ENCODE data around the gene TMEM181. TPM values are rescaled to one million over a fixed set of nuclear protein-coding genes. Genes with fewer than 3 reads are reported as not detected.
A peak's percentile ranks its signal among the peaks of the same experiment; 100 is the strongest.

TMEM181 gene
- total and polyA plus RNA-seq, 2 of the 13 experiments (the other 11 are each of a cell fraction or from before 2014, with no cell fraction given), result 59.1 to 108 TPM

DNA sequence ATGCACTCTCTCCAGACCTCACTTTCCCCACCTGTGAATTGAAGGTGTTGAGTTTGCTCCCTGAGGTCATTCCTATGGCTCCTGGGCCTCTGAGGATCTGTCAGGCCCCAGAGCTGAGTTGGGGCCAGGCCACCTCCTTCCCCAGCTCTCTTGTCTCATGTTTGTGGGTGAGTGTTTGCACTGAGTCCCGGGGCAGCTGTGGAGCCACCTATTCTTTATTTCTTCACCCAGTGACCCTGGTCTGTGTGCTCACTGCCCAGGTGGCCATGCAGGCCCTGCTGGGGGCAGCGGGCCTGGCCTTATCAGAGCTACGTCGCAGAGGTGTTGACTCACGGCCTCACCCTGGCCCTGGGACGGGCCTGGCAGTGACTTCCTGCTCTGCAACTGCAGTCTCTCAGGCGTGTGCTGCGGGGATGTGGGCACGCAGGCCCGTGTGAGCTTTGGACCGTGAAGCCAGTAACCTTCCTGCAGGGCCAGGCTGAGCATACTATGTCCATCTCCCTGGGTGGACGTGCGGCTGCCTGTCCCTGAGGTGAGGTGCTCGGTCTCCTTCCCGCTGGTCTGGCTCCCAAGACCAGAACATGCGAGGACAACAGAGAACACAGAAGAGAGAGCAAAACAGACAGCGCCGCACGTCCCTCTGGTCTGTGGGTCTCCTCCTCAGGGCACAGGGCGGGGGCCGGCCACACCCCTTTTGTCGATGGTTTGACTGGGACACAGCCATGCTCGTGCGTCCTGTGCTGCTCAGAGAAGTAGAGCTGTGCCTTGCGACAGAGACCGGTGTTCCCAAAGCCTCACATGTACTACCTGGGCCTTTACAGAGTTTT, 12.1 kb downstream of the TMEM181 start (continued):
- TF ChIP-seq FOXA3 (CRISPR knock-in tag; IDR thresholded peaks at IDR 0.05), result peak; percentile 98
- TF ChIP-seq GMEB2 (CRISPR knock-in tag; IDR thresholded peaks at IDR 0.05; ENCODE audit: low read depth), result peak; percentile 60
- TF ChIP-seq, protein P1, sequence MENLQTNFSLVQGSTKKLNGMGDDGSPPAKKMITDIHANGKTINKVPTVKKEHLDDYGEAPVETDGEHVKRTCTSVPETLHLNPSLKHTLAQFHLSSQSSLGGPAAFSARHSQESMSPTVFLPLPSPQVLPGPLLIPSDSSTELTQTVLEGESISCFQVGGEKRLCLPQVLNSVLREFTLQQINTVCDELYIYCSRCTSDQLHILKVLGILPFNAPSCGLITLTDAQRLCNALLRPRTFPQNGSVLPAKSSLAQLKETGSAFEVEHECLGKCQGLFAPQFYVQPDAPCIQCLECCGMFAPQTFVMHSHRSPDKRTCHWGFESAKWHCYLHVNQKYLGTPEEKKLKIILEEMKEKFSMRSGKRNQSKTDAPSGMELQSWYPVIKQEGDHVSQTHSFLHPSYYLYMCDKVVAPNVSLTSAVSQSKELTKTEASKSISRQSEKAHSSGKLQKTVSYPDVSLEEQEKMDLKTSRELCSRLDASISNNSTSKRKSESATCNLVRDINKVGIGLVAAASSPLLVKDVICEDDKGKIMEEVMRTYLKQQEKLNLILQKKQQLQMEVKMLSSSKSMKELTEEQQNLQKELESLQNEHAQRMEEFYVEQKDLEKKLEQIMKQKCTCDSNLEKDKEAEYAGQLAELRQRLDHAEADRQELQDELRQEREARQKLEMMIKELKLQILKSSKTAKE (CRISPR knock-in tag; IDR thresholded peaks at IDR 0.05; ENCODE audit: borderline replicate concordance), result peak; percentile 97
- TF ChIP-seq ZNF768 (CRISPR knock-in tag; IDR thresholded peaks at IDR 0.05), result peak; percentile 84
- peak; percentile 90; the same call in 1 of the 2 replicates for TF ChIP-seq SSRP1 (CRISPR knock-in tag; IDR thresholded peaks at IDR 0.05)
- peak; percentile 93; the same call in 1 of the 2 replicates for TF ChIP-seq ZNF558 (CRISPR knock-in tag; IDR thresholded peaks at IDR 0.05; ENCODE audit: borderline replicate concordance)
- TF ChIP-seq TEAD3 (CRISPR knock-in tag; optimal IDR thresholded peaks at IDR 0.05; ENCODE audit: borderline replicate concordance), result peak; percentile 91
- TF ChIP-seq MIXL1 (CRISPR knock-in tag; IDR thresholded peaks at IDR 0.05), result peak; percentile 96
- TF ChIP-seq ATF1 (CRISPR knock-in tag; IDR thresholded peaks at IDR 0.05), result peak; percentile 70; the same call in 1 of the 2 replicates
- TF ChIP-seq REXO4 (CRISPR knock-in tag; IDR thresholded peaks at IDR 0.05; ENCODE audit: borderline replicate concordance), result no peak
- peak; percentile 100 for TF ChIP-seq HNRNPL (IDR thresholded peaks at IDR 0.05; ENCODE audit: low read depth, low read length)
- TF ChIP-seq FOSL1 (CRISPR knock-in tag; IDR thresholded peaks at IDR 0.05; ENCODE audit: borderline replicate concordance), result peak; percentile 75
- TF ChIP-seq NPAS2 (CRISPR knock-in tag; IDR thresholded peaks at IDR 0.05; ENCODE audit: borderline replicate concordance), result no peak
- TF ChIP-seq HMG20A (CRISPR knock-in tag; IDR thresholded peaks at IDR 0.05; ENCODE audit: borderline replicate concordance), result peak; percentile 89; the same call in 1 of the 2 replicates
- TF ChIP-seq ZNF75D (CRISPR knock-in tag; IDR thresholded peaks at IDR 0.05; ENCODE audit: borderline replicate concordance), result no peak
- TF ChIP-seq ZNF282 (IDR thresholded peaks at IDR 0.05; ENCODE audit: partially characterized antibody), result no peak
- TF ChIP-seq ZNF253 (CRISPR knock-in tag; IDR thresholded peaks at IDR 0.05; ENCODE audit: borderline replicate concordance), result 0 out of 2 replicates have a peak, but pooled peaks have one; percentile 37
- TF ChIP-seq, protein P2, sequence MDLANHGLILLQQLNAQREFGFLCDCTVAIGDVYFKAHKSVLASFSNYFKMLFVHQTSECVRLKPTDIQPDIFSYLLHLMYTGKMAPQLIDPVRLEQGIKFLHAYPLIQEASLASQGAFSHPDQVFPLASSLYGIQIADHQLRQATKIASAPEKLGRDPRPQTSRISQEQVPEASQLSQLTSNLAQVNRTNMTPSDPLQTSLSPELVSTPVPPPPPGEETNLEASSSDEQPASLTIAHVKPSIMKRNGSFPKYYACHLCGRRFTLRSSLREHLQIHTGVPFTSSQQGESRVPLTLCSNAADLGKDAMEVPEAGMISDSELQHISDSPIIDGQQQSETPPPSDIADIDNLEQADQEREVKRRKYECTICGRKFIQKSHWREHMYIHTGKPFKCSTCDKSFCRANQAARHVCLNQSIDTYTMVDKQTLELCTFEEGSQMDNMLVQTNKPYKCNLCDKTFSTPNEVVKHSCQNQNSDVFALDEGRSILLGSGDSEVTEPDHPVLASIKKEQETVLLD (CRISPR knock-in tag; IDR thresholded peaks at IDR 0.05; ENCODE audit: low read depth), result peak; percentile 70; the same call in 1 of the 2 replicates
- TF ChIP-seq BRCA1 (CRISPR knock-in tag; IDR thresholded peaks at IDR 0.05), result peak; percentile 99
- peak; percentile 96 for TF ChIP-seq ZNF556 (CRISPR knock-in tag; IDR thresholded peaks at IDR 0.05; ENCODE audit: borderline replicate concordance)
- TF ChIP-seq PBX2 (CRISPR knock-in tag; IDR thresholded peaks at IDR 0.05), result no peak
- TF ChIP-seq STAG1 (CRISPR knock-in tag; IDR thresholded peaks at IDR 0.05), result peak; percentile 53
- peak; percentile 95 for TF ChIP-seq SMAD3 (CRISPR knock-in tag; IDR thresholded peaks at IDR 0.05)

All from HepG2 (cell line).